SK-N-SH (cell line): ENCODE data around the gene C3orf22. TPM values are rescaled to one million over a fixed set of nuclear protein-coding genes. Genes with fewer than 3 reads are reported as not detected.

Experiments used
- CTCF ChIA-PET: fragments of 300-600, 350-600 bp; formaldehyde crosslinking; extraction: SDS; loops from one replicate; lab custom pipeline; 2021; lab: Yijun Ruan, JAX
- POLR2A ChIA-PET: fragments of 350-600 bp; sonication (Branson Sonifier 250); formaldehyde crosslinking; extraction: SDS; loops from one replicate; lab custom pipeline; 2020; ENCODE audit warnings: antibody characterized with exemption, inconsistent platforms; lab: Yijun Ruan, JAX
- DNase-seq: peaks from one replicate; pipeline ENCODE4 v3.0.0; 2012
- H2AFZ ChIP-seq: fragments of 200-600 bp; sonication (generic); 2 replicates; pipeline ENCODE4 v1.8.1; 2016; ENCODE audit warnings: antibody characterized with exemption, mild to moderate bottlenecking, low read depth
- H3F3A ChIP-seq: fragments of 200-600 bp; sonication (generic); replicated peaks from 2 replicates; pipeline ENCODE3; 2016; ENCODE audit warnings: antibody characterized with exemption, mild to moderate bottlenecking; ENCODE audit not compliant: insufficient read depth
- H3K27ac ChIP-seq, 2 experiments: fragments of 200-500 bp in 1 of 2; fragments of 200-600 bp in 1 of 2; sonication (Bioruptor generic) in 1 of 2; sonication (generic), shearing (Covaris generic) in 1 of 2; 2 replicates each; pipeline versions ENCODE4 v1.5.1 to v1.6.1; 2014 to 2016; ENCODE audit warnings: low read depth in 2 of 2, inconsistent platforms in 1 of 2, low read length in 1 of 2, mild to moderate bottlenecking in 1 of 2, mixed read lengths in 1 of 2
- H3K27me3 ChIP-seq: fragments of 200-600 bp; sonication (generic), shearing (Covaris generic); 2 replicates; pipeline ENCODE4 v1.6.1; 2016; ENCODE audit warnings: mixed run types; ENCODE audit not compliant: insufficient read depth
- H3K36me3 ChIP-seq, 2 experiments: fragments of 200-500 bp in 1 of 2; fragments of 200-600 bp in 1 of 2; sonication (Bioruptor generic) in 1 of 2; sonication (generic) in 1 of 2; replicated peaks in 1 of 2; 2 replicates each; pipeline versions ENCODE3 to v1.5.1; 2014 to 2016; ENCODE audit warnings: low read length in 1 of 2, mild to moderate bottlenecking in 1 of 2; ENCODE audit not compliant: insufficient read depth in 2 of 2, control insufficient read depth in 1 of 2
- H3K4me1 ChIP-seq, 2 experiments: fragments of 200-500 bp in 1 of 2; fragments of 200-600 bp in 1 of 2; sonication (Bioruptor generic) in 1 of 2; sonication (generic), shearing (Covaris generic) in 1 of 2; 2 replicates each; pipeline versions ENCODE4 v1.5.1 to v1.6.1; 2014 to 2016; ENCODE audit warnings: low read depth in 1 of 2, low read length in 1 of 2, mixed run types in 1 of 2; ENCODE audit not compliant: insufficient read depth in 2 of 2, control insufficient read depth in 1 of 2
- H3K4me2 ChIP-seq: fragments of 200-600 bp; sonication (generic), shearing (Covaris generic); 2 replicates; pipeline ENCODE4 v1.6.1; 2017; ENCODE audit warnings: mixed run types
- H3K4me3 ChIP-seq, 2 experiments: fragments of 200-500 bp in 1 of 2; fragments of 200-600 bp in 1 of 2; sonication (Bioruptor generic) in 1 of 2; sonication (generic), shearing (Covaris generic) in 1 of 2; 2 replicates each; pipeline versions ENCODE4 v1.5.1 to v1.8.1; 2014 to 2016; ENCODE audit warnings: low read depth in 2 of 2, inconsistent platforms in 1 of 2, low read length in 1 of 2, mild to moderate bottlenecking in 1 of 2, mixed read lengths in 1 of 2, moderate library complexity in 1 of 2
- H3K79me2 ChIP-seq: fragments of 200-600 bp; sonication (generic); 2 replicates; pipeline ENCODE4 v1.8.1; 2017; ENCODE audit warnings: mild to moderate bottlenecking; ENCODE audit not compliant: insufficient read depth
- H3K9ac ChIP-seq: fragments of 200-600 bp; sonication (generic); 2 replicates; pipeline ENCODE4 v1.6.1; 2017; ENCODE audit warnings: mixed run types
- H3K9me2 ChIP-seq: fragments of 200-600 bp; sonication (generic); 2 replicates; pipeline ENCODE4 v1.6.1; 2017; ENCODE audit warnings: mixed run types
- H3K9me3 ChIP-seq: fragments of 200-600 bp; sonication (generic); 2 replicates; pipeline ENCODE4 v1.6.1; 2017; ENCODE audit warnings: mixed run types, mild to moderate bottlenecking, moderate library complexity
- H4K20me1 ChIP-seq: fragments of 200-600 bp; sonication (generic); 2 replicates; pipeline ENCODE4 v1.6.1; 2017; ENCODE audit warnings: mild to moderate bottlenecking, mixed run types; ENCODE audit not compliant: insufficient read depth
- CHD2 ChIP-seq: fragments of 150-350 bp; IDR thresholded peaks from 2 replicates; pipeline ENCODE4 v1.6.1; 2018; ENCODE audit warnings: low read length; ENCODE audit not compliant: partially characterized antibody
- ELF1 ChIP-seq: IDR thresholded peaks from 2 replicates; pipeline ENCODE4 v1.4.0; 2012
- EZH2phosphoT487 ChIP-seq: fragments of 200-600 bp; sonication (generic); IDR thresholded peaks from 2 replicates; pipeline ENCODE4 v1.6.1; 2017; ENCODE audit warnings: low read depth, mixed run types, mild to moderate bottlenecking, antibody characterized with exemption, moderate library complexity, borderline replicate concordance
- FOSL2 ChIP-seq: IDR thresholded peaks from 2 replicates; pipeline ENCODE4 v1.4.0; 2012; ENCODE audit warnings: low read depth, mild to moderate bottlenecking, moderate library complexity, borderline replicate concordance
- FOXM1 ChIP-seq: IDR thresholded peaks from 2 replicates; pipeline ENCODE4 v1.4.0; 2012; ENCODE audit warnings: low read depth, mild to moderate bottlenecking
- GABPA ChIP-seq: IDR thresholded peaks from 2 replicates; pipeline ENCODE4 v1.4.0; 2012; ENCODE audit warnings: low read depth, mild to moderate bottlenecking
- IRF3 ChIP-seq: fragments of 150-350 bp; IDR thresholded peaks from 2 replicates; pipeline ENCODE4 v1.6.1; 2016; ENCODE audit warnings: mild to moderate bottlenecking, low read depth, low read length
- JUND ChIP-seq: IDR thresholded peaks from 2 replicates; pipeline ENCODE4 v1.4.0; 2012
- MAX ChIP-seq: IDR thresholded peaks from 2 replicates; pipeline ENCODE4 v1.4.0; 2012; ENCODE audit warnings: low read depth
- MEF2A ChIP-seq: IDR thresholded peaks from 2 replicates; pipeline ENCODE4 v1.4.0; 2012; ENCODE audit warnings: low read depth, borderline replicate concordance
- MXI1 ChIP-seq: IDR thresholded peaks from 2 replicates; pipeline ENCODE4 v1.6.1; 2012; ENCODE audit warnings: mild to moderate bottlenecking, low read depth, low read length, improper control_type of control experiment
- NRF1 ChIP-seq: IDR thresholded peaks from 2 replicates; pipeline ENCODE4 v1.6.1; 2012; ENCODE audit warnings: low read depth, mild to moderate bottlenecking, low read length
- SIN3A ChIP-seq: IDR thresholded peaks from 2 replicates; pipeline ENCODE4 v1.6.1; 2012; ENCODE audit warnings: low read depth, mild to moderate bottlenecking, low read length, moderate library complexity, borderline replicate concordance
- TAF1 ChIP-seq: IDR thresholded peaks from 2 replicates; pipeline ENCODE4 v1.6.1; 2012; ENCODE audit warnings: low read depth, mild to moderate bottlenecking, low read length, moderate library complexity, borderline replicate concordance
- USF1 ChIP-seq: IDR thresholded peaks from 2 replicates; pipeline ENCODE4 v1.4.0; 2012; ENCODE audit warnings: low read depth, borderline replicate concordance
- ZBTB33 ChIP-seq: IDR thresholded peaks from 2 replicates; pipeline ENCODE4 v1.4.0; 2012; ENCODE audit warnings: low read depth, borderline replicate concordance
- WGBS: methylation state at CpG from one replicate; pipeline ENCODE4 v1.1.6; 2017; ENCODE audit warnings: low lambda C conversion rate; 5-methylcytosine and 5-hydroxymethylcytosine counted together
- polyA plus RNA-seq, 3 experiments: library from polyadenylated mRNA; depleted of rRNA; stranded (reverse); fragments of >200 nt; gene quantifications; 2 replicates each; pipeline ENCODE4 v1.2.3, GENCODE V29; 2012

C3orf22 gene
- polyA plus RNA-seq, 1 of the 3 experiments (the other 2 are of a cell fraction), result not detected

- Histone ChIP-seq H4K20me1 (no peaks in the 10 kb centered on the region), H3K9me3 (no peaks in the 10 kb centered on the region)
- TF ChIP-seq IRF3, result no peak
- TF ChIP-seq, all 33 proteins: peak for 0
- Histone ChIP-seq H3K27ac (no peak overlapping the region), H3K79me2 (no peaks in the 10 kb centered on the region), H3K4me3 (no peak overlapping the region), H3F3A (peaks cover 8% of the 10 kb centered on the region), H3K27me3 (peaks cover 16% of the 10 kb centered on the region; the same call in 1 of the 2 replicates), H2AFZ (no peak overlapping the region), H3K36me3 (no peaks in the 10 kb centered on the region), H3K4me1 (peaks cover 5 to 6% of the 10 kb centered on the region in 2 experiments; a peak in 2 of 4 replicates), H3K9me2 (no peaks in the 10 kb centered on the region), H3K4me2 (no peak overlapping the region), H3K9ac (no peak overlapping the region)
- 60% methylated on average over 2 of the region's 10 CpGs for WGBS
- DNase-seq, result no peak
- POLR2A ChIA-PET, result no interaction called here
- CTCF ChIA-PET, result interaction anchor here (0.9 to 1.4 kb wide), 4 partner anchors 11 to 1010 kb away, joined by 3 to 8 read pairs (median 4); partner anchors contain the start of gene CHST13
Measured at GRCh38 chr3:126537730-126538281, 20.9 kb downstream of the C3orf22 start.

- no peak for DNase-seq
- no peaks in the 10 kb centered on the region for H3K79me2 ChIP-seq
- no peak overlapping the region for H3K9ac ChIP-seq
- TF ChIP-seq FOXM1, result no peak
- no peak for TF ChIP-seq MXI1
- no peak for TF ChIP-seq NRF1
- no peak for TF ChIP-seq SIN3A
- TF ChIP-seq, all 33 proteins: peak for 0
- H3F3A ChIP-seq, result peaks cover 8% of the 10 kb centered on the region
- H4K20me1 ChIP-seq, result no peaks in the 10 kb centered on the region
- no peaks in the 10 kb centered on the region for H3K9me2 ChIP-seq
- 79% methylated on average over 6 of the region's 9 CpGs for WGBS
- H3K27ac ChIP-seq, result no peak overlapping the region
- peaks cover 5 to 6% of the 10 kb centered on the region in 2 experiments; a peak in 2 of 4 replicates for H3K4me1 ChIP-seq
- no peaks in the 10 kb centered on the region for H3K36me3 ChIP-seq
- POLR2A ChIA-PET, result no interaction called here
- no peak overlapping the region for H2AFZ ChIP-seq
- CTCF ChIA-PET, result interaction anchor here (0.5 to 1.0 kb wide), 4 partner anchors 11 to 1011 kb away, joined by 3 read pairs; partner anchors contain the start of gene CHST13
- H3K27me3 ChIP-seq, result peaks cover 16% of the 10 kb centered on the region; the same call in 1 of the 2 replicates
- no peak overlapping the region for H3K4me3 ChIP-seq
- no peak overlapping the region for H3K4me2 ChIP-seq
- H3K9me3 ChIP-seq, result no peaks in the 10 kb centered on the region
Measured at GRCh38 chr3:126537116-126537729, 21.5 kb downstream of the C3orf22 start.

GRCh38 chr3:126536126-126536525 is 22.6 kb downstream of the C3orf22 start:
- POLR2A ChIA-PET, result no interaction called here
- TF ChIP-seq FOXM1 (no peak), JUND (no peak), MXI1 (no peak), CHD2 (no peak), EZH2phosphoT487 (no peak), TAF1 (no peak), USF1 (no peak), ZBTB33 (no peak), MAX (no peak), GABPA (no peak), ELF1 (no peak), MEF2A (no peak), FOSL2 (no peak)

More at GRCh38 chr3:126536126-126536525, 22.6 kb downstream of the C3orf22 start:
- peaks cover 5 to 6% of the 10 kb centered on the region in 2 experiments; a peak in 2 of 4 replicates for H3K4me1 ChIP-seq
- CTCF ChIA-PET, result interaction anchor here (0.8 kb wide), 1 partner anchor 19 kb away, joined by 3 read pairs; no protein-coding TSS in a partner anchor
- no peak overlapping the region for H3K9ac ChIP-seq
- H3K4me3 ChIP-seq, result no peak overlapping the region
- no peak overlapping the region for H3K4me2 ChIP-seq
- no peak overlapping the region for H2AFZ ChIP-seq
- no peak for DNase-seq
- H4K20me1 ChIP-seq, result no peaks in the 10 kb centered on the region
- H3K79me2 ChIP-seq, result no peaks in the 10 kb centered on the region
- H3K9me3 ChIP-seq, result no peaks in the 10 kb centered on the region
- 17% methylated on average over 1 of the region's 3 CpGs for WGBS
- no peak overlapping the region for H3K27ac ChIP-seq
- no peaks in the 10 kb centered on the region for H3K36me3 ChIP-seq
- no peaks in the 10 kb centered on the region for H3K9me2 ChIP-seq
- H3K27me3 ChIP-seq, result peaks cover 16% of the 10 kb centered on the region; the same call in 1 of the 2 replicates
- H3F3A ChIP-seq, result peaks cover 8% of the 10 kb centered on the region
